CD14-positive monocyte (primary cell): ENCODE results near the gene MGAT5B. TPM values are rescaled to one million over a fixed set of nuclear protein-coding genes. Genes with fewer than 3 reads are reported as not detected.
"Not testable (repeated sequence)": the region's sequence is repeated elsewhere in the genome, so short reads cannot be mapped to it uniquely, and the experiment has no call there.

ENCODE experiments used
- DNase-seq, 3 donors: peaks; one replicate each; pipeline ENCODE4 v3.0.0-alpha.2; 2011 to 2022
- H2AFZ ChIP-seq: 2 replicates; pipeline ENCODE4 v1.6.0; 2012; ENCODE audit warnings: mild to moderate bottlenecking, low read depth, low read length, inconsistent platforms; ENCODE audit not compliant: insufficient read depth, poor library complexity, severe bottlenecking
- H3K27ac ChIP-seq, 2 donors: 1 replicate in 1 of 2; 2 replicates in 1 of 2; pipeline ENCODE4 v1.5.1; 2012 to 2013; ENCODE audit warnings: low read length in 2 of 2, control low read depth in 1 of 2, inconsistent platforms in 1 of 2, low read depth in 1 of 2, mild to moderate bottlenecking in 1 of 2
- H3K27me3 ChIP-seq, 2 donors: one replicate each; pipeline versions ENCODE4 v1.6.0 to v1.6.1; 2011 to 2013; ENCODE audit warnings: low read length in 2 of 2; ENCODE audit not compliant: control insufficient read depth in 2 of 2, insufficient read depth in 2 of 2
- H3K36me3 ChIP-seq, 2 donors: replicated peaks in 1 of 2; 1 replicate in 1 of 2; 2 replicates in 1 of 2; pipeline versions ENCODE4 v1.5.1 to v1.6.1; 2012 to 2013; ENCODE audit warnings: low read length in 2 of 2, control low read depth in 1 of 2, inconsistent platforms in 1 of 2, mild to moderate bottlenecking in 1 of 2; ENCODE audit not compliant: insufficient read depth in 2 of 2, control insufficient read depth in 1 of 2
- H3K4me1 ChIP-seq, 2 donors: 1 replicate in 1 of 2; 2 replicates in 1 of 2; pipeline versions ENCODE4 v1.5.1 to v1.6.1; 2012 to 2013; ENCODE audit warnings: low read length in 2 of 2, control low read depth in 1 of 2, inconsistent platforms in 1 of 2, mild to moderate bottlenecking in 1 of 2, moderate library complexity in 1 of 2; ENCODE audit not compliant: insufficient read depth in 2 of 2, control insufficient read depth in 1 of 2
- H3K4me2 ChIP-seq: replicated peaks from 2 replicates; pipeline ENCODE3; 2012; ENCODE audit warnings: low read length, moderate library complexity, mild to moderate bottlenecking; ENCODE audit not compliant: poor library complexity, severe bottlenecking; ENCODE audit errors: extremely low read depth
- H3K4me3 ChIP-seq, 3 experiments: fragments of 200-600 bp in 1 of 3; sonication (generic) in 1 of 3; replicated peaks in 1 of 3; 1 replicate in 2 of 3; 2 replicates in 1 of 3; pipeline ENCODE4 v1.5.1; 2011 to 2013; ENCODE audit warnings: low read length in 3 of 3, mild to moderate bottlenecking in 3 of 3, control low read depth in 2 of 3, low read depth in 2 of 3, inconsistent platforms in 1 of 3, moderate library complexity in 1 of 3
- H3K79me2 ChIP-seq: 2 replicates; pipeline ENCODE4 v1.6.0; 2012; ENCODE audit warnings: mild to moderate bottlenecking, control low read depth, inconsistent platforms, low read length, moderate library complexity; ENCODE audit not compliant: insufficient read depth
- H3K9ac ChIP-seq: 2 replicates; pipeline ENCODE4 v1.6.0; 2017; ENCODE audit warnings: low read length, mild to moderate bottlenecking; ENCODE audit not compliant: insufficient read depth, poor library complexity, severe bottlenecking
- H3K9me3 ChIP-seq, 2 donors: replicated peaks in 1 of 2; 1 replicate in 1 of 2; 2 replicates in 1 of 2; pipeline versions ENCODE4 v1.5.1 to v1.6.1; 2012 to 2013; ENCODE audit warnings: low read length in 2 of 2, control low read depth in 1 of 2; ENCODE audit not compliant: control insufficient read depth in 1 of 2, insufficient read depth in 1 of 2
- H4K20me1 ChIP-seq: 2 replicates; pipeline ENCODE4 v1.6.0; 2012; ENCODE audit warnings: mild to moderate bottlenecking, low read length, control low read depth, moderate library complexity; ENCODE audit not compliant: insufficient read depth
- H3K27ac Mint-ChIP-seq, 7 donors: one replicate each; pipeline ENCODE4 v1.8.0; 2020; ENCODE audit warnings: mild to moderate bottlenecking in 7 of 7, mixed read lengths in 7 of 7, moderate library complexity in 6 of 7, inconsistent platforms in 2 of 7
- H3K27me3 Mint-ChIP-seq, 3 donors: one replicate each; pipeline ENCODE4 v1.8.0; 2021 to 2022; ENCODE audit warnings: low read depth in 3 of 3, mild to moderate bottlenecking in 3 of 3, mixed read lengths in 3 of 3, moderate library complexity in 3 of 3, inconsistent platforms in 1 of 3
- H3K36me3 Mint-ChIP-seq, 2 donors: one replicate each; pipeline ENCODE4 v1.8.0; 2020; ENCODE audit warnings: mixed read lengths in 2 of 2, inconsistent platforms in 1 of 2, mild to moderate bottlenecking in 1 of 2
- H3K4me1 Mint-ChIP-seq: one replicate; pipeline ENCODE4 v1.8.0; 2020; ENCODE audit warnings: mild to moderate bottlenecking, mixed read lengths
- H3K4me3 Mint-ChIP-seq, 2 donors: one replicate each; pipeline ENCODE4 v1.8.0; 2020; ENCODE audit warnings: mild to moderate bottlenecking in 2 of 2, mixed read lengths in 2 of 2, moderate library complexity in 1 of 2
- H3K9me3 Mint-ChIP-seq, 7 donors: one replicate each; pipeline ENCODE4 v1.8.0; 2020 to 2022; ENCODE audit warnings: mixed read lengths in 7 of 7, mild to moderate bottlenecking in 6 of 7, moderate library complexity in 6 of 7, inconsistent platforms in 2 of 7
- WGBS: methylation state at CpG from one replicate; pipeline ENCODE4 v1.1.5; 2013; ENCODE audit warnings: missing lambda C conversion rate; ENCODE audit not compliant: insufficient coverage; 5-methylcytosine and 5-hydroxymethylcytosine counted together
- intact Hi-C, 2 donors: fragments of 100-400 bp; cut with micrococcal nuclease; formaldehyde crosslinking; loops; one replicate each; pipeline versions ENCODE4 v1.15.0 to v1.15.1; 2023
- polyA plus RNA-seq, 3 donors: library from polyadenylated mRNA; depleted of rRNA in 1 of 3; unstranded in 2 of 3; stranded (reverse) in 1 of 3; fragments of 300-500 nt in 2 of 3; fragments of >200 nt in 1 of 3; fragmentation: Illumina TruSeq in 2 of 3; gene quantifications; 1 replicate in 2 of 3; 2 replicates in 1 of 3; pipeline ENCODE4 v1.2.3, GENCODE V29; 2012 to 2021
- TF ChIP-seq, protein P1 (sequence below): fragments of 200-600 bp; IDR thresholded peaks from one replicate; pipeline ENCODE4 v1.8.0; 2022; ENCODE audit warnings: antibody characterized with exemption, mild to moderate bottlenecking

The MGAT5B gene
- polyA plus RNA-seq, 3 donors: not detected

DNA sequence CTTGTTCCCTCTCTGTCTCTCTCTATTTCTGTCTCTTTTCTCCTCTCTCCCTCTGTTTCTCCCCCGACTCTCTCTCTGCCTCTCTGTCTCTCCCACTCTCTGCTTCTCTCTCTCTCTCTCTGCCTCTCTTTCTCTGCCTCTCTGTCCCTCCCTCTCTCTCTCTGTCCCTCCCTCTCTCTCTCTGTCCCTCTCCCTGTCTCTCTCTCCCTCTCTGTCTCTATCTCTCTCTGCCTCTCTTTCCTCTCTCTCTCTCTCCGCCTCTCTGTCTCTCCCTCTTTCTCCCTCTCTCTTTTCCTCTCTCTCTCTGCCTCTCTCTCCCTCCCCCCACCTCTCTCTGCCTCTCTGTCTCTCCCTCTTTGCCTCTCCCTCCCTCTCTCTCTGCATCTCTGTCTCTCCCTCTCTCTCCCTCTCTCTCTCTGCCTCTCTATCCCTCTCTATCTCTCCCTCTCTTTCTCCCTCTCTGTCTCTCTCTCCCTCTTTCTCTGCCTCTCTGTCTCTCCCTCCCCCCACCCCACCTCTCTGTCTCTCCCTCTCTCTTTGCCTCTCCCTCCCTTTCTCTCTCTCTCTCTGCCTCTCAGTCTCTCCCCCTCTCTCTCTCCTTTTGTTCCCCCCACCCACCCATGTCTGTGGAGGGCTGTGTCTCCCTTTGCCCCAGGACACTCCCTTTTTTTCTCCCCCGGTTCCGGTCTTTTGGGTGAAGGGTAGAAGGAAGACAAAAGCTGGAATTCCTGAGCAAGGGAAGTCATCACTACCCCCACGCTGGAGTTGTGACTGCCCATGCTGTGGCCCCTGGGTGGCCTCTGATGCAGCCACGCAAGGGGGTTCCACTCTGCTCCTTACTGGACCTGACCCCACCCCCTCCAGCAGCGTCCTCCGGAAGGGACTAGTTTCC, 27.1 kb upstream of the MGAT5B start:
- no peak overlapping the region for H3K27ac ChIP-seq
- Mint-ChIP-seq H3K27me3 (peaks cover 28 to 45% (median 35%) of the 10 kb centered on the region in 3 donors), H3K4me1 (peaks cover 16% of the 10 kb centered on the region), H3K36me3 (no peaks in the 10 kb centered on the region), H3K27ac (no peak overlapping the region), H3K4me3 (peak overlapping the region in 1 of 2 donors; percentile 77), H3K9me3 (peaks cover 0 to 8% (median 4%) of the 10 kb centered on the region in 7 donors)
- 16% methylated on average over 6 of the region's 8 CpGs for WGBS
- no peak for DNase-seq
- no peak overlapping the region for H3K4me3 ChIP-seq
- no peaks in the 10 kb centered on the region for H4K20me1 ChIP-seq
- H3K9ac ChIP-seq: no peak overlapping the region
- H3K4me1 ChIP-seq: peaks cover 0 to 7% of the 10 kb centered on the region in 2 donors
- H3K27me3 ChIP-seq: peaks cover 8 to 26% of the 10 kb centered on the region in 2 donors
- no peak overlapping the region for H2AFZ ChIP-seq
- H3K36me3 ChIP-seq: no peaks in the 10 kb centered on the region
- peaks cover 0 to 8% of the 10 kb centered on the region in 2 donors for H3K9me3 ChIP-seq
- H3K79me2 ChIP-seq: no peaks in the 10 kb centered on the region
- no peak overlapping the region for H3K4me2 ChIP-seq
- TF ChIP-seq, protein P1, sequence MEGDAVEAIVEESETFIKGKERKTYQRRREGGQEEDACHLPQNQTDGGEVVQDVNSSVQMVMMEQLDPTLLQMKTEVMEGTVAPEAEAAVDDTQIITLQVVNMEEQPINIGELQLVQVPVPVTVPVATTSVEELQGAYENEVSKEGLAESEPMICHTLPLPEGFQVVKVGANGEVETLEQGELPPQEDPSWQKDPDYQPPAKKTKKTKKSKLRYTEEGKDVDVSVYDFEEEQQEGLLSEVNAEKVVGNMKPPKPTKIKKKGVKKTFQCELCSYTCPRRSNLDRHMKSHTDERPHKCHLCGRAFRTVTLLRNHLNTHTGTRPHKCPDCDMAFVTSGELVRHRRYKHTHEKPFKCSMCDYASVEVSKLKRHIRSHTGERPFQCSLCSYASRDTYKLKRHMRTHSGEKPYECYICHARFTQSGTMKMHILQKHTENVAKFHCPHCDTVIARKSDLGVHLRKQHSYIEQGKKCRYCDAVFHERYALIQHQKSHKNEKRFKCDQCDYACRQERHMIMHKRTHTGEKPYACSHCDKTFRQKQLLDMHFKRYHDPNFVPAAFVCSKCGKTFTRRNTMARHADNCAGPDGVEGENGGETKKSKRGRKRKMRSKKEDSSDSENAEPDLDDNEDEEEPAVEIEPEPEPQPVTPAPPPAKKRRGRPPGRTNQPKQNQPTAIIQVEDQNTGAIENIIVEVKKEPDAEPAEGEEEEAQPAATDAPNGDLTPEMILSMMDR: no peak
- intact Hi-C loops: no loop called here

DNA sequence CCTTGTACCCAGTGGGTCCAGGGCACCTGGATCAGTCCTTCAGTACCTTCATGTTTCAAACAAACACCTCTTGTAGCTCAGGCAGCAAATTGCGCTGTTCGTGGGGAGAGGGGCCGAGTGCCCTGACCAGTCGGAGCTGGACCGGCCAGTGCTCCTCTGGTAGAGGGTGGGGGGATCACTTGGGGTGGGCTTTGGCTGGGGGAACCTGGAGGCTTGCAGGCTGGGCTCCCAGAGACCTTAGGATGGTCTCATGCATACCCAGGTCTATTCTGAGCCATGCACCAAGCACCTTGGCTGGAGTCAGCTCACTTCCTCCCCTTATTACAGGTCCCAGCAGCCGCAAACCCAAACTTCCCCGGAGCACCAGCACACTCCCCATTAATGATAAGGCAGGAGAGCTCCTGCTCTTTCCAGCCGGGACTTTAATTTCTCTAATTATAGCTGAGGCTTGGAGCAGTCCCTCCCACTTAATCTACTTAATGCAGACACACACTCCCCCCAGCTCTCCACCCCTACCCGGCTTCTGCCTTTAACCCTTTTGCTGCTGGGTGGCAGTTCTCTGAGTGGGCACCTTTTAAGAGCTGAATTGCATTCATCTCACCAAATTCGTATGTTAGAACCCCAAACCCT, 26.3 kb upstream of the MGAT5B start:
- no peak overlapping the region for H2AFZ ChIP-seq
- H3K9ac ChIP-seq: no peak overlapping the region

DNA sequence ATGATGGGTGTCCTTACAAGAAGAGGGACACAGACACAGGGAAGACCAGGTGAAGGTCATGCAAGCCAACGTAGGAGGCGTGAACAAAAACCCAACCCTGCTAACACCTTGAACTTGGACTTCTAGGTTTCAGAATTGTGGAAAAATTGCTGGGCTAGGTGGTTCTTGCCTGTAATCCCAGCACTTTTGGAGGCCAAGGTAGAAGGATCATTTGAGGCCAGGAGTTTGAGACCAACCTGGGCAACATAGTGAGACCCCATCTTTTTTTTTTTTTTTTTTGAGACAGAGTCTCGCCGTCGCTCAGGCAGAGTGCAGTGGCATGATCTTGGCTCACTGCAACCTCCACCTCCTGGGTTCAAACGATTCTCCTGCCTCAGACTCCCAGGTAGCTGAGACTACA, 25.1 kb upstream of the MGAT5B start:
- H3K27ac ChIP-seq, intact Hi-C loops, H3K79me2 ChIP-seq, H3K9ac ChIP-seq, H3K27ac Mint-ChIP-seq, H4K20me1 ChIP-seq, DNase-seq, H3K4me3 ChIP-seq, H3K4me2 ChIP-seq, H3K36me3 ChIP-seq, H2AFZ ChIP-seq, H3K9me3 ChIP-seq, H3K9me3 Mint-ChIP-seq, H3K36me3 Mint-ChIP-seq, H3K4me1 ChIP-seq: not testable (repeated sequence)
- WGBS: 80% methylated on average over 1 of the region's 6 CpGs
- peak overlapping the region in 1 of 2 donors; percentile 21 for H3K4me3 Mint-ChIP-seq
- peaks cover 30 to 48% (median 34%) of the 10 kb centered on the region in 3 donors for H3K27me3 Mint-ChIP-seq
- H3K4me1 Mint-ChIP-seq: peaks cover 17% of the 10 kb centered on the region
- peaks cover 8 to 26% of the 10 kb centered on the region in 2 donors for H3K27me3 ChIP-seq

More for the DNA sequence above, 26.3 kb upstream of the MGAT5B start:
- Histone ChIP-seq H3K36me3 (no peaks in the 10 kb centered on the region), H3K79me2 (no peaks in the 10 kb centered on the region), H3K4me2 (no peak overlapping the region), H4K20me1 (no peaks in the 10 kb centered on the region), H3K4me1 (peaks cover 0 to 7% of the 10 kb centered on the region in 2 donors), H3K9me3 (peaks cover 0 to 8% of the 10 kb centered on the region in 2 donors), H3K27ac (no peak overlapping the region), H3K27me3 (peaks cover 8 to 26% of the 10 kb centered on the region in 2 donors), H3K4me3 (no peak overlapping the region)
- H3K4me1 Mint-ChIP-seq: peaks cover 17% of the 10 kb centered on the region
- H3K9me3 Mint-ChIP-seq: peaks cover 0 to 8% (median 4%) of the 10 kb centered on the region in 7 donors
- H3K4me3 Mint-ChIP-seq: peak overlapping the region in 1 of 2 donors; percentile 28
- TF ChIP-seq, protein P1: no peak
- H3K27ac Mint-ChIP-seq: peak overlapping the region in 2 of 7 donors; percentile 21 to 24
- 3% methylated on average over 6 of the region's 10 CpGs for WGBS
- intact Hi-C loops: no loop called here
- no peak for DNase-seq
- peaks cover 28 to 46% (median 35%) of the 10 kb centered on the region in 3 donors for H3K27me3 Mint-ChIP-seq
- H3K36me3 Mint-ChIP-seq: no peaks in the 10 kb centered on the region
